Adipose tissue (tissue), 3 donors: Measurements from ENCODE around the gene NBAS. TPM values are rescaled to one million over a fixed set of nuclear protein-coding genes. Genes with fewer than 3 reads are reported as not detected.

Experiments used
- H3K27ac ChIP-seq: one replicate; pipeline ENCODE4 v1.5.1; 2013; ENCODE audit warnings: low read depth, low read length
- WGBS, 3 donors: extraction: QIAGEN DNeasy Blood & Tissue Kit; methylation state at CpG; one replicate each; pipeline ENCODE4 v1.1.7; 2013; 5-methylcytosine and 5-hydroxymethylcytosine counted together
- polyA plus RNA-seq, 3 donors: library from polyadenylated mRNA; stranded (reverse); fragments of 200-250 nt; gene quantifications; one replicate each; pipeline ENCODE4 v1.2.3, GENCODE V29; 2013
- donor health status: healthy with polysubstance abuse.
- donor health status: Bipolar disorder and iron deficiency.
- donor health status: healthy.

Gene NBAS
- polyA plus RNA-seq, 3 donors: 12.7 to 19.8 (median 16.7) TPM

DNA sequence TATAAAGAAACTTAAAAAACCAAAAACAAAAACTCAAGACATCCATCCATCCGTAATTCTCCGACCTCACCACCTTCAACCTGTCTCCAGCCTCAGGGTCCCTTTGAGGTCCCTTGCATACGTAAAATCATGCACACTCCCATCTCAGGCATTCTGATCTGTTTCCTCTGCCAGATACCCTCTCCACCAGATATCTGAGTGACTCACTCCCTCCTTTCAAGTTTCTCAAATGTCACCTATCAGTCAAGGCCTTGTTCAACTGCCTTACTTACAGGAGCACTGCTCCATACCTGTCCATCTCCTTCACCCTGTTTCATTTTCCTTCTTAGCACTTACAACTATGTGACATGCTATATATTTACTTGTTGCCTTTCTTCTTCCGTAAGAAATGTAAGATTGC lies 369.3 kb downstream of the NBAS start:
- 94 to 98% (median 94%) methylated on average over 4 of the region's 4 CpGs for WGBS, 3 donors
- H3K27ac ChIP-seq: no peak overlapping the region

- WGBS, 3 donors: 62 to 79% (median 77%) methylated on average over 2 of the region's 2 CpGs
- H3K27ac ChIP-seq: no peak overlapping the region
Observed at GRCh38 chr2:15189216-15189615, 371.9 kb downstream of the NBAS start.

- WGBS, 3 donors: 93 to 95% (median 94%) methylated on average over 2 of the region's 2 CpGs
Observed at GRCh38 chr2:15187702-15188101, 373.4 kb downstream of the NBAS start.

DNA sequence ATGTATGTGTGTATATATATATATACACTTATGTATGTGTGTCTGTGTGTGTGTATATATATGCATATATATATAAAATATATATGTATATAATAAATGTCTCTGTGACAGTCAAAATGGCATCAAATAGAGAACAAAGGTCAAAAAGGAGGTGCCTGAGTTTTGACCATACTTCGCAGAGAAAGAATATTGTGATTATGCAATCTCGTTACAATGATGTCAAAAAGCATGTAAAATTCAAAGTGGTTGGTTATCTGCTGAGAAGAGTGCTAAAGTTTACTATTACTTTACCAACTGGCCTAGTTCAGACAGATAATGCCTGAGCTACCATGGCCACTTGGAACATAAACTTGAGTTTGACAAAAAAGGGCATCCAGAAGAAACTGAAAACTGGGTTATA lies 375.0 kb downstream of the NBAS start:
- 98 to 99% (median 99%) methylated on average over 2 of the region's 2 CpGs for WGBS, 3 donors
- H3K27ac ChIP-seq: no peak overlapping the region

More at GRCh38 chr2:15187702-15188101, 373.4 kb downstream of the NBAS start:
- no peak overlapping the region for H3K27ac ChIP-seq

- WGBS, 3 donors: 94 to 97% (median 96%) methylated on average over 5 of the region's 5 CpGs
- no peak overlapping the region for H3K27ac ChIP-seq
Observed at GRCh38 chr2:15184491-15184890, 376.6 kb downstream of the NBAS start.

DNA sequence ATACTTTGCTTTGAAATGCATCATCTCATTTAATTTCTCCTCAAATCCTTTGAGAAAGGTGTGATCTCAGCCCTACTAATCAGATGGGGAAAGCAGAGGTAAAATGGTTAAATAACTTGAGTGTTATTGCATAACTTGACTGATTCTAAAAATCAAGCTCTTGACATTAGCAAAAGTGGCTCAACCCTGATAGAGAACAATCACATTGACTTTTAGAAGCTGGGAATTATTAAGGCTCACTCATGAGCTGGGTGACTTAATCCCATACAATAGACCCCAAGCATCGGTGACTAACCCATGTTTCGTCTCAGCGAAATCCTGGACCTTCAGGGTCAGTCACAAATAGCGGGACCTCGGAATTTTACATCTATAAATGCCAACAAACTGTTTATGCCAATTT lies 378.9 kb downstream of the NBAS start:
- no peak overlapping the region for H3K27ac ChIP-seq
- WGBS, 3 donors: 95 to 98% (median 97%) methylated on average over 5 of the region's 5 CpGs

- no peak overlapping the region for H3K27ac ChIP-seq
- WGBS, 3 donors: 77 to 83% (median 79%) methylated on average over 5 of the region's 5 CpGs
Observed at GRCh38 chr2:15181092-15181745, 379.9 kb downstream of the NBAS start.

GRCh38 chr2:15180379-15180778 lies 380.8 kb downstream of the NBAS start:
- 93% methylated on average over 9 of the region's 9 CpGs for WGBS, 3 donors
- H3K27ac ChIP-seq: no peak overlapping the region

GRCh38 chr2:15178946-15179345 lies 382.2 kb downstream of the NBAS start:
- 91 to 94% (median 94%) methylated on average over 14 of the region's 14 CpGs for WGBS, 3 donors

GRCh38 chr2:15177103-15177502 lies 384.0 kb downstream of the NBAS start:
- no peak overlapping the region for H3K27ac ChIP-seq
- WGBS, 3 donors: 85 to 95% (median 87%) methylated on average over 6 of the region's 6 CpGs

More at GRCh38 chr2:15178946-15179345, 382.2 kb downstream of the NBAS start:
- no peak overlapping the region for H3K27ac ChIP-seq

DNA sequence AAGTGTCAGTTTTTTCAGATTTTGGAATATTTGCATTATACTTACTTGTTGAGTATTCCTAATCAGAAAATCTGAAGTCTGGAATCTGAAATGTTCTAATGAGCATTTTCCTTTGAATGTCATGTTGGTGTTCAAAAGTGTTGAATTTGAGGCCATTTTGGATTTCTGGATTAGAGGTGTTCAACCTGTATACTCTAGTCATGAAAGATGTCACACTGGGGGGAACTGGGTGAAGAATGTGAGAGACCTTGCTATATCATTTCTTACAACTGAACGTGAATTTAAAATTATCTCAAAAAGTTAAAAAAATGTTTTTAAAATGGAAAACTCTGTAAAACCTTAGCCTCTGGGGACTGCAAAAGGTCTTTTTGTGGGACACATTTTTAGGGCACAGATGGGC lies 384.5 kb downstream of the NBAS start:
- no peak overlapping the region for H3K27ac ChIP-seq
- 90 to 97% (median 94%) methylated on average over 1 of the region's 1 CpG for WGBS, 3 donors

GRCh38 chr2:15174567-15174966 lies 386.6 kb downstream of the NBAS start:
- WGBS, 3 donors: 95 to 99% (median 97%) methylated on average over 2 of the region's 2 CpGs
- H3K27ac ChIP-seq: no peak overlapping the region

GRCh38 chr2:15173501-15173900 lies 387.6 kb downstream of the NBAS start:
- 94 to 96% (median 95%) methylated on average over 8 of the region's 8 CpGs for WGBS, 3 donors

DNA sequence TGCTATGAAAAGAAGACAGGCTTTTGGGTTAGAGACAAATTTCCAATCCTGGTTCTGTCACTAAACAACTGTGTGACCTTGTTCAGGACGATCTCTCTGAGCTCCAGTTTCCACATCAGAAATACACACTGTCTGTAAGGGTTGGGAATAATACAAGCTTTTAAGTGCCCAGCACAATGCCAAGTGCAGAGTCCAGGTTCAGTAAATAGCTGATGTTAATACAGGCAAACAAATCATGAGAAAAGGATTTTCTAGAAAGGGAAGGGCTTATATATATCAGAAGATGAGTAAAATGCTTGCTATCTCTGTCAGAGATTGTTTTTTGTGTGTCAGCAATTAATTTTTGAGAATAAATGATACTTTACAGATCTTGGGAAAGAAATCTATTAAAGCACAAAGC lies 388.3 kb downstream of the NBAS start:
- 31 to 81% (median 79%) methylated on average over 1 of the region's 1 CpG for WGBS, 3 donors
- H3K27ac ChIP-seq: no peak overlapping the region

More at GRCh38 chr2:15173501-15173900, 387.6 kb downstream of the NBAS start:
- no peak overlapping the region for H3K27ac ChIP-seq

GRCh38 chr2:15170070-15170775 lies 390.9 kb downstream of the NBAS start:
- WGBS, 3 donors: 50 to 73% (median 58%) methylated on average over 11 of the region's 11 CpGs
- no peak overlapping the region for H3K27ac ChIP-seq

- no peak overlapping the region for H3K27ac ChIP-seq
- WGBS, 3 donors: 85 to 93% (median 86%) methylated on average over 9 of the region's 9 CpGs
Observed at GRCh38 chr2:15169326-15170069, 391.6 kb downstream of the NBAS start.

DNA sequence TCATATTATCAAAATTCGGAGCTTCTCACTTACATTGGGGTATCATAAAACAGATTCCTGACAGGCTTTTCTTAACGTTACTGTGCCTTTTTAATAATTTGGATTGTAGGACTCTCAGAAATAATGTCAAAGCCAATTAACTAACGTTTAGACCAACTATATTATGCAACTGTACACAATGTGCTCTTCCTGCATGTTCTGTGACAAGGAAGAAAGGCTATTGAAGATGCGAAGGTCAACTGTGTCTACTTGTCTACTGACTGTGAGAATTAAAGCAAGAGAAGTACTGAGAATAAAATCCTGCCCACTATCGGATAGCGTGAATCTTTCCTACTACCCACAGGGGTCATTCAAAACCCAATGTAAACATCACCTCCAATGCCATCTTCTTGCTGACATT lies 393.0 kb downstream of the NBAS start:
- 87 to 90% (median 88%) methylated on average over 6 of the region's 6 CpGs for WGBS, 3 donors
- no peak overlapping the region for H3K27ac ChIP-seq

GRCh38 chr2:15166878-15167277 lies 394.3 kb downstream of the NBAS start:
- WGBS, 3 donors: 92 to 96% (median 95%) methylated on average over 12 of the region's 12 CpGs
- H3K27ac ChIP-seq: no peak overlapping the region

GRCh38 chr2:15163326-15163725 lies 397.8 kb downstream of the NBAS start:
- no peak overlapping the region for H3K27ac ChIP-seq
- WGBS, 3 donors: 80 to 90% (median 84%) methylated on average over 2 of the region's 2 CpGs
